ENCODE results near the gene CYTH4. TPM values are rescaled to one million over a fixed set of nuclear protein-coding genes. Genes with fewer than 3 reads are reported as not detected.

CYTH4 gene
- total RNA-seq, 4 donors from 2014 or later = 3.8 to 12.2 (median 5.9) TPM

- intact Hi-C loops (cut with DNase I; ENCODE audit: low total_unique reads) = loop anchor here (10.0 kb wide), 1 partner anchor 277 kb away; no protein-coding TSS in a partner anchor
- no peaks in the 10 kb centered on the region for H3K27me3 ChIP-seq
- DNase-seq = no peak
- no peak for TF ChIP-seq POLR2A (IDR thresholded peaks at IDR 0.05)
- TF ChIP-seq CTCF (IDR thresholded peaks at IDR 0.05) = no peak
- no peaks in the 10 kb centered on the region for H3K9me3 ChIP-seq
- H3K4me3 ChIP-seq = no peak overlapping the region
- no peaks in the 10 kb centered on the region for H3K36me3 ChIP-seq
- no peak overlapping the region for H3K27ac ChIP-seq
- H3K4me1 ChIP-seq = no peaks in the 10 kb centered on the region
Measured at GRCh38 chr22:37317698-37318210, 35.4 kb downstream of the CYTH4 start.

- no peak overlapping the region for H3K4me3 ChIP-seq
- no peaks in the 10 kb centered on the region for H3K9me3 ChIP-seq
- no peak for TF ChIP-seq POLR2A (IDR thresholded peaks at IDR 0.05)
- no peaks in the 10 kb centered on the region for H3K4me1 ChIP-seq
- H3K36me3 ChIP-seq = no peaks in the 10 kb centered on the region
- H3K27me3 ChIP-seq = no peaks in the 10 kb centered on the region
- no peak for DNase-seq
- no peak overlapping the region for H3K27ac ChIP-seq
- intact Hi-C loops (cut with DNase I; ENCODE audit: low total_unique reads) = loop anchor here (10.0 kb wide), 1 partner anchor 276 kb away; no protein-coding TSS in a partner anchor
Measured at GRCh38 chr22:37318364-37319109, 36.2 kb downstream of the CYTH4 start.

- Histone ChIP-seq H3K4me1 (no peaks in the 10 kb centered on the region), H3K4me3 (no peak overlapping the region), H3K27me3 (peaks cover 0 to 2% of the 10 kb centered on the region in 2 donors), H3K27ac (no peak overlapping the region), H3K9me3 (no peaks in the 10 kb centered on the region), H3K36me3 (no peaks in the 10 kb centered on the region)
- DNase-seq = no peak
- intact Hi-C loops (cut with DNase I; ENCODE audit: low total_unique reads) = loop anchor here (10.0 kb wide), 1 partner anchor 275 kb away; no protein-coding TSS in a partner anchor
- no peak for TF ChIP-seq CTCF (IDR thresholded peaks at IDR 0.05)
- no peak for TF ChIP-seq POLR2A (IDR thresholded peaks at IDR 0.05)
Measured at GRCh38 chr22:37319469-37319868, 37.2 kb downstream of the CYTH4 start.

GRCh38 chr22:37320726-37321677 is 38.7 kb downstream of the CYTH4 start:
- intact Hi-C loops (cut with DNase I; ENCODE audit: low total_unique reads) = no loop called here
- Histone ChIP-seq H3K4me1 (no peaks in the 10 kb centered on the region), H3K4me3 (no peak overlapping the region), H3K27me3 (peaks cover 0 to 17% of the 10 kb centered on the region in 2 donors), H3K27ac (no peak overlapping the region), H3K9me3 (no peaks in the 10 kb centered on the region), H3K36me3 (no peaks in the 10 kb centered on the region)
- DNase-seq = no peak
- TF ChIP-seq POLR2A (IDR thresholded peaks at IDR 0.05) (no peak), CTCF (IDR thresholded peaks at IDR 0.05) (no peak)

- intact Hi-C loops (cut with DNase I; ENCODE audit: low total_unique reads) = no loop called here
- Histone ChIP-seq H3K4me1 (no peaks in the 10 kb centered on the region), H3K27ac (no peak overlapping the region), H3K36me3 (no peaks in the 10 kb centered on the region), H3K9me3 (no peaks in the 10 kb centered on the region), H3K27me3 (peaks cover 0 to 21% of the 10 kb centered on the region in 2 donors), H3K4me3 (no peak overlapping the region)
- no peak for DNase-seq
- no peak for TF ChIP-seq CTCF (IDR thresholded peaks at IDR 0.05)
- no peak for TF ChIP-seq POLR2A (IDR thresholded peaks at IDR 0.05)
Measured at GRCh38 chr22:37324340-37325038, 42.2 kb downstream of the CYTH4 start.

All from uterus (tissue), 4 donors.